GM23338 (cell line): ENCODE results near the gene EXOC4. TPM values are rescaled to one million over a fixed set of nuclear protein-coding genes. Genes with fewer than 3 reads are reported as not detected.

Source experiments
- ATAC-seq: fragments of 200-7000 bp; cut with Tn5 transposase; 3 replicates; pipeline ENCODE4 v1.9.1; 2020
- DNase-seq: peaks from one replicate; pipeline ENCODE4 v3.0.0-alpha.2; 2015; ENCODE audit warnings: low spot score
- H2AFZ ChIP-seq: fragments of 200-600 bp; sonication (generic); 2 replicates; pipeline ENCODE4 v1.8.0; 2016; ENCODE audit warnings: antibody characterized with exemption, mild to moderate bottlenecking, moderate library complexity
- H3F3A ChIP-seq: fragments of 200-600 bp; sonication (generic); replicated peaks from 2 replicates; pipeline ENCODE4 v1.8.0; 2017; ENCODE audit warnings: antibody characterized with exemption, mixed run types, low read depth
- H3K27ac ChIP-seq: fragments of 200-600 bp; sonication (generic); 2 replicates; pipeline ENCODE4 v1.6.1; 2016; ENCODE audit warnings: low read depth
- H3K27me3 ChIP-seq: fragments of 200-600 bp; sonication (generic); 2 replicates; pipeline ENCODE4 v1.8.0; 2016; ENCODE audit warnings: mild to moderate bottlenecking, mixed run types, moderate library complexity; ENCODE audit not compliant: insufficient read depth
- H3K36me3 ChIP-seq: fragments of 200-600 bp; sonication (generic); 2 replicates; pipeline ENCODE4 v1.8.0; 2016; ENCODE audit warnings: mild to moderate bottlenecking; ENCODE audit not compliant: insufficient read depth
- H3K4me1 ChIP-seq: fragments of 200-600 bp; sonication (generic); 2 replicates; pipeline ENCODE4 v1.8.0; 2016; ENCODE audit warnings: mild to moderate bottlenecking, moderate library complexity; ENCODE audit not compliant: insufficient read depth
- H3K4me2 ChIP-seq: fragments of 200-600 bp; sonication (generic); 2 replicates; pipeline ENCODE4 v1.7.1; 2017; ENCODE audit warnings: mixed run types
- H3K4me3 ChIP-seq: fragments of 200-600 bp; sonication (generic); 2 replicates; pipeline ENCODE4 v1.6.1; 2016; ENCODE audit warnings: mixed run types
- H3K79me2 ChIP-seq: fragments of 200-600 bp; sonication (generic); replicated peaks from 2 replicates; pipeline ENCODE4 v1.8.0; 2017; ENCODE audit warnings: mild to moderate bottlenecking; ENCODE audit not compliant: insufficient read depth
- H3K9me2 ChIP-seq: fragments of 200-600 bp; sonication (generic); 2 replicates; pipeline ENCODE4 v1.8.0; 2017; ENCODE audit not compliant: insufficient read depth
- H4K20me1 ChIP-seq: fragments of 200-600 bp; sonication (generic); replicated peaks from 2 replicates; pipeline ENCODE4 v1.8.0; 2017; ENCODE audit warnings: mild to moderate bottlenecking; ENCODE audit not compliant: insufficient read depth
- H3K27ac Mint-ChIP-seq: 2 replicates; pipeline ENCODE4 v1.8.0; 2020; ENCODE audit warnings: inconsistent platforms, mild to moderate bottlenecking, moderate library complexity, mixed read lengths
- H3K27me3 Mint-ChIP-seq: 3 replicates; pipeline ENCODE4 v1.8.0; 2022; ENCODE audit warnings: low read depth, mild to moderate bottlenecking, moderate library complexity, mixed read lengths, inconsistent platforms; ENCODE audit not compliant: insufficient read depth, poor library complexity
- H3K36me3 Mint-ChIP-seq: 3 replicates; pipeline ENCODE4 v1.8.0; 2021; ENCODE audit warnings: low read depth, mild to moderate bottlenecking, inconsistent platforms, moderate library complexity, mixed read lengths
- H3K4me1 Mint-ChIP-seq: 3 replicates; pipeline ENCODE4 v1.8.0; 2020; ENCODE audit warnings: mild to moderate bottlenecking, inconsistent platforms, mixed read lengths
- H3K4me3 Mint-ChIP-seq: 3 replicates; pipeline ENCODE4 v1.8.0; 2021; ENCODE audit warnings: moderate library complexity, mild to moderate bottlenecking, inconsistent platforms, mixed read lengths
- H3K9me3 Mint-ChIP-seq: 3 replicates; pipeline ENCODE4 v1.8.0; 2020; ENCODE audit warnings: moderate library complexity, mild to moderate bottlenecking, inconsistent platforms, mixed read lengths
- CREB1 ChIP-seq: fragments of 250-450 bp; sonication (Bioruptor Pico); IDR thresholded peaks from 2 replicates; pipeline ENCODE4 v1.5.0; 2020; ENCODE audit warnings: low read depth, mild to moderate bottlenecking, moderate library complexity
- EZH2 ChIP-seq: fragments of 200-600 bp; sonication (generic); IDR thresholded peaks from one replicate; pipeline ENCODE4 v1.8.0; 2017; ENCODE audit warnings: antibody characterized with exemption, mild to moderate bottlenecking, low read depth; ENCODE audit not compliant: unreplicated experiment
- JUNB ChIP-seq: IDR thresholded peaks from one replicate; pipeline ENCODE4 v1.6.1; 2016; ENCODE audit warnings: antibody characterized with exemption; ENCODE audit not compliant: unreplicated experiment
- NANOG ChIP-seq: IDR thresholded peaks from 2 replicates; pipeline ENCODE4 v1.6.1; 2016; ENCODE audit warnings: antibody characterized with exemption, borderline replicate concordance
- POLR2AphosphoS5 ChIP-seq: IDR thresholded peaks from 2 replicates; pipeline ENCODE4 v1.6.1; 2016; ENCODE audit warnings: antibody characterized with exemption, low read depth
- STAT1 ChIP-seq: IDR thresholded peaks from one replicate; pipeline ENCODE4 v1.6.1; 2016; ENCODE audit warnings: antibody characterized with exemption; ENCODE audit not compliant: unreplicated experiment
- ZNF114 ChIP-seq: fragments of 250-450 bp; sonication (Bioruptor Pico); IDR thresholded peaks from 2 replicates; pipeline ENCODE4 v1.5.0; 2020; ENCODE audit warnings: mild to moderate bottlenecking, moderate library complexity
- ZNF331 ChIP-seq: fragments of 250-450 bp; sonication (Bioruptor Pico); IDR thresholded peaks from 2 replicates; pipeline ENCODE4 v1.5.0; 2020; ENCODE audit warnings: low read depth, mild to moderate bottlenecking, moderate library complexity
- polyA plus RNA-seq: library from polyadenylated mRNA; unstranded; fragments of >200 nt; fragmentation: Nextera tagmentation; extraction: Ambion mirVana; gene quantifications from 2 replicates; pipeline ENCODE4 v1.2.1, GENCODE V29; 2016
- total RNA-seq: library from RNA; depleted of rRNA; stranded (reverse); fragments of >200 nt; shearing (Covaris generic); gene quantifications from 2 replicates; pipeline ENCODE4 v1.2.3, GENCODE V29; 2014
- TF ChIP-seq, protein P1 (sequence below), 2 experiments: fragments of 200-600 bp in 1 of 2; sonication (generic) in 1 of 2; conservative IDR thresholded peaks; 2 replicates each; pipeline versions ENCODE4 v1.5.1 to v1.6.1; 2016 to 2017; ENCODE audit warnings: antibody characterized with exemption in 2 of 2, low read depth in 2 of 2, mild to moderate bottlenecking in 2 of 2, moderate library complexity in 1 of 2
- TF ChIP-seq, protein P2 (sequence below): IDR thresholded peaks from 2 replicates; pipeline ENCODE4 v1.6.1; 2016; ENCODE audit warnings: antibody characterized with exemption
- TF ChIP-seq, protein P3 (sequence below): IDR thresholded peaks from one replicate; pipeline ENCODE4 v1.6.1; 2018; ENCODE audit warnings: antibody characterized with exemption; ENCODE audit not compliant: unreplicated experiment
- TF ChIP-seq, protein P4 (sequence below): fragments of 250-450 bp; sonication (Bioruptor Pico); IDR thresholded peaks from 2 replicates; pipeline ENCODE4 v1.5.0; 2020; ENCODE audit warnings: mild to moderate bottlenecking, moderate library complexity

Gene EXOC4
- total and polyA plus RNA-seq, 2 experiments from 2014 or later: 37.5 to 52.7 TPM

DNA sequence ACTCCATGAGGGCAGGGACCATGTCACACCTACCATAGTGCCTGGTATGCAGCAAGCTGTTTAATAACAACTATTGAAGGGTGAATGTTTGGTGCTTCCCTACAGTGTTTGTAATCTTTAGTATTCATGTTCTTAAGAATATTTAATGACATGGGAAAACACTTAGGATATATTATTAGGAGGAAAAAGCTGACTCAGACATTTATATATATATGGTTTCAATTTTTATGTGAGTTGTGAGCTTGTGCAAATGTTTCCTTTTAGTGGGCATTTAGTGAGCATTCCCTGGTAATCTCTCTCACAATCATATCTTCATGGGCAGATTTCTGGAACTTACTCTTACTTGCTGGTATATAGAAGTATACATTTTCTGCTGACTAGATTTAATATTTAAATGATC, 359.1 kb downstream of the EXOC4 start:
- Histone ChIP-seq H3K4me1 (peaks cover 9% of the 10 kb centered on the region; the same call in 1 of the 2 replicates), H4K20me1 (no peaks in the 10 kb centered on the region), H3K9me2 (no peaks in the 10 kb centered on the region), H3K79me2 (no peaks in the 10 kb centered on the region), H3F3A (no peaks in the 10 kb centered on the region), H2AFZ (no peak overlapping the region), H3K36me3 (no peaks in the 10 kb centered on the region), H3K27me3 (no peaks in the 10 kb centered on the region), H3K27ac (no peak overlapping the region), H3K4me2 (no peak overlapping the region), H3K4me3 (no peak overlapping the region)
- TF ChIP-seq ZNF114 (CRISPR knock-in tag) (no peak), STAT1 (no peak), JUNB (no peak), CREB1 (CRISPR knock-in tag) (no peak), NANOG (no peak), ZNF331 (no peak), POLR2AphosphoS5 (no peak), EZH2 (no peak)
- TF ChIP-seq, protein P1, sequence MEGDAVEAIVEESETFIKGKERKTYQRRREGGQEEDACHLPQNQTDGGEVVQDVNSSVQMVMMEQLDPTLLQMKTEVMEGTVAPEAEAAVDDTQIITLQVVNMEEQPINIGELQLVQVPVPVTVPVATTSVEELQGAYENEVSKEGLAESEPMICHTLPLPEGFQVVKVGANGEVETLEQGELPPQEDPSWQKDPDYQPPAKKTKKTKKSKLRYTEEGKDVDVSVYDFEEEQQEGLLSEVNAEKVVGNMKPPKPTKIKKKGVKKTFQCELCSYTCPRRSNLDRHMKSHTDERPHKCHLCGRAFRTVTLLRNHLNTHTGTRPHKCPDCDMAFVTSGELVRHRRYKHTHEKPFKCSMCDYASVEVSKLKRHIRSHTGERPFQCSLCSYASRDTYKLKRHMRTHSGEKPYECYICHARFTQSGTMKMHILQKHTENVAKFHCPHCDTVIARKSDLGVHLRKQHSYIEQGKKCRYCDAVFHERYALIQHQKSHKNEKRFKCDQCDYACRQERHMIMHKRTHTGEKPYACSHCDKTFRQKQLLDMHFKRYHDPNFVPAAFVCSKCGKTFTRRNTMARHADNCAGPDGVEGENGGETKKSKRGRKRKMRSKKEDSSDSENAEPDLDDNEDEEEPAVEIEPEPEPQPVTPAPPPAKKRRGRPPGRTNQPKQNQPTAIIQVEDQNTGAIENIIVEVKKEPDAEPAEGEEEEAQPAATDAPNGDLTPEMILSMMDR (conservative IDR thresholded peaks at IDR 0.05; ENCODE audit: low read depth in 2 of 2): no peak
- TF ChIP-seq, protein P2, sequence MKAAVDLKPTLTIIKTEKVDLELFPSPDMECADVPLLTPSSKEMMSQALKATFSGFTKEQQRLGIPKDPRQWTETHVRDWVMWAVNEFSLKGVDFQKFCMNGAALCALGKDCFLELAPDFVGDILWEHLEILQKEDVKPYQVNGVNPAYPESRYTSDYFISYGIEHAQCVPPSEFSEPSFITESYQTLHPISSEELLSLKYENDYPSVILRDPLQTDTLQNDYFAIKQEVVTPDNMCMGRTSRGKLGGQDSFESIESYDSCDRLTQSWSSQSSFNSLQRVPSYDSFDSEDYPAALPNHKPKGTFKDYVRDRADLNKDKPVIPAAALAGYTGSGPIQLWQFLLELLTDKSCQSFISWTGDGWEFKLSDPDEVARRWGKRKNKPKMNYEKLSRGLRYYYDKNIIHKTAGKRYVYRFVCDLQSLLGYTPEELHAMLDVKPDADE: no peak
- TF ChIP-seq, protein P3, sequence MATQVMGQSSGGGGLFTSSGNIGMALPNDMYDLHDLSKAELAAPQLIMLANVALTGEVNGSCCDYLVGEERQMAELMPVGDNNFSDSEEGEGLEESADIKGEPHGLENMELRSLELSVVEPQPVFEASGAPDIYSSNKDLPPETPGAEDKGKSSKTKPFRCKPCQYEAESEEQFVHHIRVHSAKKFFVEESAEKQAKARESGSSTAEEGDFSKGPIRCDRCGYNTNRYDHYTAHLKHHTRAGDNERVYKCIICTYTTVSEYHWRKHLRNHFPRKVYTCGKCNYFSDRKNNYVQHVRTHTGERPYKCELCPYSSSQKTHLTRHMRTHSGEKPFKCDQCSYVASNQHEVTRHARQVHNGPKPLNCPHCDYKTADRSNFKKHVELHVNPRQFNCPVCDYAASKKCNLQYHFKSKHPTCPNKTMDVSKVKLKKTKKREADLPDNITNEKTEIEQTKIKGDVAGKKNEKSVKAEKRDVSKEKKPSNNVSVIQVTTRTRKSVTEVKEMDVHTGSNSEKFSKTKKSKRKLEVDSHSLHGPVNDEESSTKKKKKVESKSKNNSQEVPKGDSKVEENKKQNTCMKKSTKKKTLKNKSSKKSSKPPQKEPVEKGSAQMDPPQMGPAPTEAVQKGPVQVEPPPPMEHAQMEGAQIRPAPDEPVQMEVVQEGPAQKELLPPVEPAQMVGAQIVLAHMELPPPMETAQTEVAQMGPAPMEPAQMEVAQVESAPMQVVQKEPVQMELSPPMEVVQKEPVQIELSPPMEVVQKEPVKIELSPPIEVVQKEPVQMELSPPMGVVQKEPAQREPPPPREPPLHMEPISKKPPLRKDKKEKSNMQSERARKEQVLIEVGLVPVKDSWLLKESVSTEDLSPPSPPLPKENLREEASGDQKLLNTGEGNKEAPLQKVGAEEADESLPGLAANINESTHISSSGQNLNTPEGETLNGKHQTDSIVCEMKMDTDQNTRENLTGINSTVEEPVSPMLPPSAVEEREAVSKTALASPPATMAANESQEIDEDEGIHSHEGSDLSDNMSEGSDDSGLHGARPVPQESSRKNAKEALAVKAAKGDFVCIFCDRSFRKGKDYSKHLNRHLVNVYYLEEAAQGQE: no peak
- TF ChIP-seq, protein P4, sequence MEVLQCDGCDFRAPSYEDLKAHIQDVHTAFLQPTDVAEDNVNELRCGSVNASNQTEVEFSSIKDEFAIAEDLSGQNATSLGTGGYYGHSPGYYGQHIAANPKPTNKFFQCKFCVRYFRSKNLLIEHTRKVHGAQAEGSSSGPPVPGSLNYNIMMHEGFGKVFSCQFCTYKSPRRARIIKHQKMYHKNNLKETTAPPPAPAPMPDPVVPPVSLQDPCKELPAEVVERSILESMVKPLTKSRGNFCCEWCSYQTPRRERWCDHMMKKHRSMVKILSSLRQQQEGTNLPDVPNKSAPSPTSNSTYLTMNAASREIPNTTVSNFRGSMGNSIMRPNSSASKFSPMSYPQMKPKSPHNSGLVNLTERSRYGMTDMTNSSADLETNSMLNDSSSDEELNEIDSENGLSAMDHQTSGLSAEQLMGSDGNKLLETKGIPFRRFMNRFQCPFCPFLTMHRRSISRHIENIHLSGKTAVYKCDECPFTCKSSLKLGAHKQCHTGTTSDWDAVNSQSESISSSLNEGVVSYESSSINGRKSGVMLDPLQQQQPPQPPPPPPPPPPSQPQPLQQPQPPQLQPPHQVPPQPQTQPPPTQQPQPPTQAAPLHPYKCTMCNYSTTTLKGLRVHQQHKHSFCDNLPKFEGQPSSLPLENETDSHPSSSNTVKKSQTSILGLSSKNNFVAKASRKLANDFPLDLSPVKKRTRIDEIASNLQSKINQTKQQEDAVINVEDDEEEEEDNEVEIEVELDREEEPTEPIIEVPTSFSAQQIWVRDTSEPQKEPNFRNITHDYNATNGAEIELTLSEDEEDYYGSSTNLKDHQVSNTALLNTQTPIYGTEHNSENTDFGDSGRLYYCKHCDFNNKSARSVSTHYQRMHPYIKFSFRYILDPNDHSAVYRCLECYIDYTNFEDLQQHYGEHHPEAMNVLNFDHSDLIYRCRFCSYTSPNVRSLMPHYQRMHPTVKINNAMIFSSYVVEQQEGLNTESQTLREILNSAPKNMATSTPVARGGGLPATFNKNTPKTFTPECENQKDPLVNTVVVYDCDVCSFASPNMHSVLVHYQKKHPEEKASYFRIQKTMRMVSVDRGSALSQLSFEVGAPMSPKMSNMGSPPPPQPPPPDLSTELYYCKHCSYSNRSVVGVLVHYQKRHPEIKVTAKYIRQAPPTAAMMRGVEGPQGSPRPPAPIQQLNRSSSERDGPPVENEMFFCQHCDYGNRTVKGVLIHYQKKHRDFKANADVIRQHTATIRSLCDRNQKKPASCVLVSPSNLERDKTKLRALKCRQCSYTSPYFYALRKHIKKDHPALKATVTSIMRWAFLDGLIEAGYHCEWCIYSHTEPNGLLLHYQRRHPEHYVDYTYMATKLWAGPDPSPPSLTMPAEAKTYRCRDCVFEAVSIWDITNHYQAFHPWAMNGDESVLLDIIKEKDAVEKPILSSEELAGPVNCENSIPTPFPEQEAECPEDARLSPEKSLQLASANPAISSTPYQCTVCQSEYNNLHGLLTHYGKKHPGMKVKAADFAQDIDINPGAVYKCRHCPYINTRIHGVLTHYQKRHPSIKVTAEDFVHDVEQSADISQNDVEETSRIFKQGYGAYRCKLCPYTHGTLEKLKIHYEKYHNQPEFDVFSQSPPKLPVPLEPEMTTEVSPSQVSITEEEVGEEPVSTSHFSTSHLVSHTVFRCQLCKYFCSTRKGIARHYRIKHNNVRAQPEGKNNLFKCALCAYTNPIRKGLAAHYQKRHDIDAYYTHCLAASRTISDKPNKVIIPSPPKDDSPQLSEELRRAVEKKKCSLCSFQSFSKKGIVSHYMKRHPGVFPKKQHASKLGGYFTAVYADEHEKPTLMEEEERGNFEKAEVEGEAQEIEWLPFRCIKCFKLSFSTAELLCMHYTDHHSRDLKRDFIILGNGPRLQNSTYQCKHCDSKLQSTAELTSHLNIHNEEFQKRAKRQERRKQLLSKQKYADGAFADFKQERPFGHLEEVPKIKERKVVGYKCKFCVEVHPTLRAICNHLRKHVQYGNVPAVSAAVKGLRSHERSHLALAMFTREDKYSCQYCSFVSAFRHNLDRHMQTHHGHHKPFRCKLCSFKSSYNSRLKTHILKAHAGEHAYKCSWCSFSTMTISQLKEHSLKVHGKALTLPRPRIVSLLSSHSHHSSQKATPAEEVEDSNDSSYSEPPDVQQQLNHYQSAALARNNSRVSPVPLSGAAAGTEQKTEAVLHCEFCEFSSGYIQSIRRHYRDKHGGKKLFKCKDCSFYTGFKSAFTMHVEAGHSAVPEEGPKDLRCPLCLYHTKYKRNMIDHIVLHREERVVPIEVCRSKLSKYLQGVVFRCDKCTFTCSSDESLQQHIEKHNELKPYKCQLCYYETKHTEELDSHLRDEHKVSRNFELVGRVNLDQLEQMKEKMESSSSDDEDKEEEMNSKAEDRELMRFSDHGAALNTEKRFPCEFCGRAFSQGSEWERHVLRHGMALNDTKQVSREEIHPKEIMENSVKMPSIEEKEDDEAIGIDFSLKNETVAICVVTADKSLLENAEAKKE (CRISPR knock-in tag): no peak
- DNase-seq (no peak), ATAC-seq (no peak)
- H3K9me3 Mint-ChIP-seq: no peaks in the 10 kb centered on the region
- no peaks in the 10 kb centered on the region for H3K36me3 Mint-ChIP-seq
- H3K4me1 Mint-ChIP-seq: peaks cover 7% of the 10 kb centered on the region; the same call in 2 of the 3 replicates
- no peaks in the 10 kb centered on the region for H3K27me3 Mint-ChIP-seq
- no peak overlapping the region for H3K4me3 Mint-ChIP-seq
- no peak overlapping the region for H3K27ac Mint-ChIP-seq
